Measurements from ENCODE around the gene WNT3A. TPM values are rescaled to one million over a fixed set of nuclear protein-coding genes. Genes with fewer than 3 reads are reported as not detected.

The WNT3A gene
- polyA plus RNA-seq, 1 experiment = not detected

GRCh38 chr1:228005511-228006033 lies 1.2 kb upstream of the WNT3A start:
- no peak for TF ChIP-seq CTCF (IDR thresholded peaks at IDR 0.05; ENCODE audit: low read depth, low read length)
- ChIA-PET CTCF (no interaction called here), POLR2A (interaction anchor here (0.6 kb wide), 1 partner anchor 104 kb away, joined by 4 read pairs; no protein-coding TSS in a partner anchor)
- no peak overlapping the region for H3K27ac ChIP-seq (ENCODE audit: low read depth, low read length)
- H3K4me3 ChIP-seq (ENCODE audit: low read depth, low read length) = no peak overlapping the region
- DNase-seq (ENCODE audit: low read depth, low spot score) = no peak
- H3K27me3 ChIP-seq (ENCODE audit: control insufficient read depth, insufficient read depth, low read length) = peaks cover 62% of the 10 kb centered on the region
- H3K9me3 ChIP-seq (ENCODE audit: control insufficient read depth, insufficient read depth, low read length) = no peaks in the 10 kb centered on the region; the same call in 1 of the 2 replicates

- no peak for TF ChIP-seq CTCF (IDR thresholded peaks at IDR 0.05; ENCODE audit: low read depth, low read length)
- CTCF ChIA-PET = no interaction called here
- H3K4me3 ChIP-seq (ENCODE audit: low read depth, low read length) = no peak overlapping the region
- no peak for DNase-seq (ENCODE audit: low read depth, low spot score)
- no peak overlapping the region for H3K27ac ChIP-seq (ENCODE audit: low read depth, low read length)
- POLR2A ChIA-PET = interaction anchor here (0.7 kb wide), 2 partner anchors 69 to 207 kb away, joined by 3 to 5 read pairs; no protein-coding TSS in a partner anchor
- H3K27me3 ChIP-seq (ENCODE audit: control insufficient read depth, insufficient read depth, low read length) = peaks cover 66% of the 10 kb centered on the region
- no peaks in the 10 kb centered on the region; the same call in 1 of the 2 replicates for H3K9me3 ChIP-seq (ENCODE audit: control insufficient read depth, insufficient read depth, low read length)
These were observed 588 bp upstream of the WNT3A start for GRCh38 chr1:228006034-228006785.

GRCh38 chr1:228007049-228007800 lies 427 bp downstream of the WNT3A start:
- CTCF ChIA-PET = no interaction called here
- no peak for DNase-seq (ENCODE audit: low read depth, low spot score)
- TF ChIP-seq CTCF (IDR thresholded peaks at IDR 0.05; ENCODE audit: low read depth, low read length) = no peak
- POLR2A ChIA-PET = interaction anchor here (0.7 kb wide), 2 partner anchors 68 to 208 kb away, joined by 3 to 5 read pairs; no protein-coding TSS in a partner anchor
- H3K9me3 ChIP-seq (ENCODE audit: control insufficient read depth, insufficient read depth, low read length) = no peaks in the 10 kb centered on the region; the same call in 1 of the 2 replicates
- no peak overlapping the region for H3K27ac ChIP-seq (ENCODE audit: low read depth, low read length)
- H3K4me3 ChIP-seq (ENCODE audit: low read depth, low read length) = no peak overlapping the region
- H3K27me3 ChIP-seq (ENCODE audit: control insufficient read depth, insufficient read depth, low read length) = peaks cover 64% of the 10 kb centered on the region

- Histone ChIP-seq H3K27ac (ENCODE audit: low read depth, low read length) (no peak overlapping the region), H3K9me3 (ENCODE audit: control insufficient read depth, insufficient read depth, low read length) (no peaks in the 10 kb centered on the region; the same call in 1 of the 2 replicates), H3K4me3 (ENCODE audit: low read depth, low read length) (no peak overlapping the region), H3K27me3 (ENCODE audit: control insufficient read depth, insufficient read depth, low read length) (peaks cover 64% of the 10 kb centered on the region)
- ChIA-PET POLR2A (no interaction called here), CTCF (no interaction called here)
- TF ChIP-seq CTCF (IDR thresholded peaks at IDR 0.05; ENCODE audit: low read depth, low read length) = no peak
- DNase-seq (ENCODE audit: low read depth, low spot score) = no peak
These were observed 1.1 kb downstream of the WNT3A start for GRCh38 chr1:228007801-228008341.

Data from AG04450 (cell line).